HEK293 (cell line): ENCODE data around the gene ASCC3.
A peak's percentile ranks its signal among the peaks of the same experiment; 100 is the strongest.

Source experiments
- ELK4 ChIP-seq: IDR thresholded peaks from 2 replicates; pipeline ENCODE4 v1.6.1; 2011; ENCODE audit warnings: mild to moderate bottlenecking, low read depth, low read length, borderline replicate concordance
- FEZF1 ChIP-seq: fragments of 450-650 bp; formaldehyde crosslinking; IDR thresholded peaks from 2 replicates; pipeline ENCODE4 v1.5.1; 2016; ENCODE audit warnings: missing biosample characterization, missing genetic modification characterization
- GLI4 ChIP-seq: fragments of 450-650 bp; formaldehyde crosslinking; IDR thresholded peaks from 2 replicates; pipeline ENCODE4 v1.5.1; 2016; ENCODE audit warnings: missing biosample characterization, missing genetic modification characterization
- GLIS2 ChIP-seq: fragments of 450-650 bp; formaldehyde crosslinking; IDR thresholded peaks from 2 replicates; pipeline ENCODE4 v1.5.1; 2016; ENCODE audit warnings: missing biosample characterization, missing genetic modification characterization
- INSM2 ChIP-seq: fragments of 450-650 bp; formaldehyde crosslinking; IDR thresholded peaks from 2 replicates; pipeline ENCODE4 v1.5.1; 2016; ENCODE audit warnings: missing biosample characterization, missing genetic modification characterization
- MZF1 ChIP-seq: fragments of 450-650 bp; formaldehyde crosslinking; IDR thresholded peaks from 2 replicates; pipeline ENCODE4 v1.5.1; 2017; ENCODE audit warnings: missing biosample characterization, missing genetic modification characterization, borderline replicate concordance
- OSR2 ChIP-seq: fragments of 450-650 bp; formaldehyde crosslinking; IDR thresholded peaks from 2 replicates; pipeline ENCODE4 v1.5.1; 2016; ENCODE audit warnings: missing biosample characterization, missing genetic modification characterization
- PRDM6 ChIP-seq: fragments of 450-650 bp; formaldehyde crosslinking; IDR thresholded peaks from 2 replicates; pipeline ENCODE4 v1.5.1; 2017; ENCODE audit warnings: missing biosample characterization, missing genetic modification characterization
- SCRT2 ChIP-seq: fragments of 450-650 bp; formaldehyde crosslinking; IDR thresholded peaks from 2 replicates; pipeline ENCODE4 v1.5.1; 2016; ENCODE audit warnings: missing biosample characterization, missing genetic modification characterization
- TRIM28 ChIP-seq: IDR thresholded peaks from 2 replicates; pipeline ENCODE4 v1.6.1; 2011; ENCODE audit warnings: low read length, control low read depth, borderline replicate concordance
- ZBTB1 ChIP-seq: fragments of 450-650 bp; formaldehyde crosslinking; IDR thresholded peaks from 2 replicates; pipeline ENCODE4 v1.5.1; 2016; ENCODE audit warnings: missing biosample characterization, missing genetic modification characterization
- ZBTB48 ChIP-seq: fragments of 450-650 bp; formaldehyde crosslinking; IDR thresholded peaks from 2 replicates; pipeline ENCODE4 v1.5.1; 2016; ENCODE audit warnings: missing biosample characterization, missing genetic modification characterization
- ZBTB6 ChIP-seq: fragments of 450-650 bp; formaldehyde crosslinking; IDR thresholded peaks from 2 replicates; pipeline ENCODE4 v1.5.1; 2017; ENCODE audit warnings: missing biosample characterization, missing genetic modification characterization
- ZFHX2 ChIP-seq: fragments of 450-650 bp; formaldehyde crosslinking; conservative IDR thresholded peaks from 2 replicates; pipeline ENCODE4 v1.5.1; 2016; ENCODE audit warnings: missing biosample characterization, missing genetic modification characterization
- ZNF146 ChIP-seq: fragments of 450-650 bp; formaldehyde crosslinking; IDR thresholded peaks from 2 replicates; pipeline ENCODE4 v1.5.1; 2016; ENCODE audit warnings: missing biosample characterization, missing genetic modification characterization
- ZNF169 ChIP-seq: fragments of 450-650 bp; formaldehyde crosslinking; IDR thresholded peaks from 2 replicates; pipeline ENCODE4 v1.5.1; 2016; ENCODE audit warnings: missing biosample characterization, missing genetic modification characterization
- ZNF248 ChIP-seq: fragments of 450-650 bp; formaldehyde crosslinking; IDR thresholded peaks from 2 replicates; pipeline ENCODE4 v1.5.1; 2017; ENCODE audit warnings: missing biosample characterization, missing genetic modification characterization
- ZNF311 ChIP-seq: fragments of 450-650 bp; formaldehyde crosslinking; IDR thresholded peaks from 2 replicates; pipeline ENCODE4 v1.5.1; 2017; ENCODE audit warnings: missing biosample characterization, missing genetic modification characterization, borderline replicate concordance
- ZNF426 ChIP-seq: fragments of 450-650 bp; formaldehyde crosslinking; IDR thresholded peaks from 2 replicates; pipeline ENCODE4 v1.5.1; 2017; ENCODE audit warnings: missing biosample characterization, missing genetic modification characterization, mild to moderate bottlenecking, inconsistent platforms, moderate library complexity
- ZNF514 ChIP-seq: fragments of 450-650 bp; formaldehyde crosslinking; IDR thresholded peaks from 2 replicates; pipeline ENCODE4 v1.5.1; 2016; ENCODE audit warnings: missing biosample characterization, missing genetic modification characterization
- ZNF544 ChIP-seq: fragments of 450-650 bp; formaldehyde crosslinking; IDR thresholded peaks from 2 replicates; pipeline ENCODE4 v1.5.0; 2017; ENCODE audit warnings: missing biosample characterization, missing genetic modification characterization
- ZNF555 ChIP-seq: fragments of 450-650 bp; formaldehyde crosslinking; conservative IDR thresholded peaks from 2 replicates; pipeline ENCODE4 v1.5.1; 2017; ENCODE audit warnings: missing biosample characterization, mild to moderate bottlenecking, missing genetic modification characterization, inconsistent platforms
- ZNF580 ChIP-seq: fragments of 450-650 bp; formaldehyde crosslinking; IDR thresholded peaks from 2 replicates; pipeline ENCODE4 v1.5.1; 2016; ENCODE audit warnings: missing biosample characterization, missing genetic modification characterization
- ZNF645 ChIP-seq: fragments of 450-650 bp; formaldehyde crosslinking; IDR thresholded peaks from 2 replicates; pipeline ENCODE4; 2016; ENCODE audit warnings: missing biosample characterization, missing genetic modification characterization
- ZNF677 ChIP-seq: fragments of 450-650 bp; IDR thresholded peaks from 2 replicates; pipeline ENCODE4 v1.5.0; 2018; ENCODE audit warnings: missing biosample characterization, mild to moderate bottlenecking, missing genetic modification characterization, moderate library complexity
- ZNF692 ChIP-seq: fragments of 450-650 bp; formaldehyde crosslinking; IDR thresholded peaks from 2 replicates; pipeline ENCODE4 v1.5.1; 2016; ENCODE audit warnings: missing biosample characterization, missing genetic modification characterization
- ZNF701 ChIP-seq: fragments of 450-650 bp; formaldehyde crosslinking; IDR thresholded peaks from 2 replicates; pipeline ENCODE4 v1.5.1; 2016; ENCODE audit warnings: missing biosample characterization, missing genetic modification characterization
- ZSCAN18 ChIP-seq: fragments of 450-650 bp; formaldehyde crosslinking; IDR thresholded peaks from 2 replicates; pipeline ENCODE4 v1.5.1; 2016; ENCODE audit warnings: missing biosample characterization, missing genetic modification characterization

The ASCC3 gene

GRCh38 chr6:100553243-100553642 lies 327.9 kb downstream of the ASCC3 start (continued):
- TF ChIP-seq INSM2 (tag by site-specific recombination) (no peak), MZF1 (tag by site-specific recombination) (no peak), ZNF692 (tag by site-specific recombination) (no peak), ZNF169 (tag by site-specific recombination) (no peak), OSR2 (peak; percentile 53; the same call in 1 of the 2 replicates), ZNF555 (tag by site-specific recombination) (no peak), TRIM28 (peak; percentile 44; the same call in 1 of the 2 replicates), ZNF645 (tag by site-specific recombination) (no peak), ELK4 (no peak), ZNF701 (tag by site-specific recombination) (no peak), ZNF677 (tag by site-specific recombination) (no peak), ZBTB48 (tag by site-specific recombination) (no peak), ZNF146 (tag by site-specific recombination) (no peak), ZNF248 (tag by site-specific recombination) (no peak), PRDM6 (no peak), ZBTB6 (tag by site-specific recombination) (no peak), ZNF580 (tag by site-specific recombination) (no peak), ZBTB1 (tag by site-specific recombination) (no peak), SCRT2 (no peak), ZNF311 (no peak), ZNF426 (tag by site-specific recombination) (no peak), ZNF514 (tag by site-specific recombination) (no peak), ZFHX2 (tag by site-specific recombination) (no peak), GLIS2 (tag by site-specific recombination) (no peak), ZSCAN18 (no peak), GLI4 (tag by site-specific recombination) (no peak), FEZF1 (tag by site-specific recombination) (0 out of 2 replicates have a peak, but pooled peaks have one; percentile 25), ZNF544 (tag by site-specific recombination) (no peak)
